Bronchial epithelial cell (primary cell): Measurements from ENCODE around the gene LIX1L. TPM values are rescaled to one million over a fixed set of nuclear protein-coding genes. Genes with fewer than 3 reads are reported as not detected.

Experiments used
- DNase-seq: peaks from one replicate; pipeline ENCODE4 v3.0.0-alpha.2; 2010; ENCODE audit warnings: low read depth
- FAIRE-seq: peaks from 2 replicates; lab custom pipeline; 2011; peaks lifted over from hg19 to GRCh38; lab: Jason Lieb, UNC
- H3K27me3 ChIP-seq: 2 replicates; pipeline ENCODE4 v1.5.1; 2011; ENCODE audit warnings: low read length; ENCODE audit not compliant: control insufficient read depth, insufficient read depth
- H3K36me3 ChIP-seq: 2 replicates; pipeline ENCODE4 v1.5.1; 2011; ENCODE audit warnings: low read length; ENCODE audit not compliant: control insufficient read depth, insufficient read depth
- H3K4me3 ChIP-seq: 2 replicates; pipeline ENCODE4 v1.5.1; 2011; ENCODE audit warnings: mild to moderate bottlenecking, low read depth, low read length, control low read depth
- total RNA-seq: library from RNA; depleted of rRNA; stranded (reverse); fragments of >200 nt; gene quantifications from 2 replicates; pipeline ENCODE4 v1.2.1, GENCODE V29; 2014
- TF ChIP-seq, protein P1 (sequence below): IDR thresholded peaks from 2 replicates; pipeline ENCODE4 v1.5.1; 2011; ENCODE audit warnings: mild to moderate bottlenecking, moderate library complexity, low read length, control low read depth, inconsistent platforms; ENCODE audit not compliant: insufficient read depth, severe bottlenecking

LIX1L gene
- total RNA-seq, 1 donor from 2014 or later: 3.4 TPM

DNA sequence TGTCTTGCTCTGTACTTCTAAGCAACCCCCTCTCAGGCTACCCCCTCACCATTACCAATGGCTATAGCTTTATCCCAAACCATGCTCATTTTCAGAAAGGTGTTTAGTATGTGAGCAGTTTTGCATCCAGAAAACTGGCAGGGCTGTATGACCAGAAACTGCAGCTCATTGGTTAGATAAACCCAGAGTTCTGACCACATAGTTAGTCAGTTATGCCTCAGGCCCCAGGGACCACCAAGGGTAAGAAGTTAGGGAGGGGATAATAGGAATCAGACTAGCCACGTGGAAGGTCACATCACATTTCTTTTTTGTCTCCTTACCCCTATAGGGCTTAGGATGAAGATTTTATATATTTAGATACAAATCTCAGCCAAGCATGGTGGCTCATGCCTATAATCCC is 49.2 kb downstream of the LIX1L start:
- no peak for FAIRE-seq
- TF ChIP-seq, protein P1, sequence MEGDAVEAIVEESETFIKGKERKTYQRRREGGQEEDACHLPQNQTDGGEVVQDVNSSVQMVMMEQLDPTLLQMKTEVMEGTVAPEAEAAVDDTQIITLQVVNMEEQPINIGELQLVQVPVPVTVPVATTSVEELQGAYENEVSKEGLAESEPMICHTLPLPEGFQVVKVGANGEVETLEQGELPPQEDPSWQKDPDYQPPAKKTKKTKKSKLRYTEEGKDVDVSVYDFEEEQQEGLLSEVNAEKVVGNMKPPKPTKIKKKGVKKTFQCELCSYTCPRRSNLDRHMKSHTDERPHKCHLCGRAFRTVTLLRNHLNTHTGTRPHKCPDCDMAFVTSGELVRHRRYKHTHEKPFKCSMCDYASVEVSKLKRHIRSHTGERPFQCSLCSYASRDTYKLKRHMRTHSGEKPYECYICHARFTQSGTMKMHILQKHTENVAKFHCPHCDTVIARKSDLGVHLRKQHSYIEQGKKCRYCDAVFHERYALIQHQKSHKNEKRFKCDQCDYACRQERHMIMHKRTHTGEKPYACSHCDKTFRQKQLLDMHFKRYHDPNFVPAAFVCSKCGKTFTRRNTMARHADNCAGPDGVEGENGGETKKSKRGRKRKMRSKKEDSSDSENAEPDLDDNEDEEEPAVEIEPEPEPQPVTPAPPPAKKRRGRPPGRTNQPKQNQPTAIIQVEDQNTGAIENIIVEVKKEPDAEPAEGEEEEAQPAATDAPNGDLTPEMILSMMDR: no peak
- Histone ChIP-seq H3K36me3 (peaks cover 4% of the 10 kb centered on the region), H3K4me3 (no peak overlapping the region), H3K27me3 (no peaks in the 10 kb centered on the region)
- DNase-seq: no peak

DNA sequence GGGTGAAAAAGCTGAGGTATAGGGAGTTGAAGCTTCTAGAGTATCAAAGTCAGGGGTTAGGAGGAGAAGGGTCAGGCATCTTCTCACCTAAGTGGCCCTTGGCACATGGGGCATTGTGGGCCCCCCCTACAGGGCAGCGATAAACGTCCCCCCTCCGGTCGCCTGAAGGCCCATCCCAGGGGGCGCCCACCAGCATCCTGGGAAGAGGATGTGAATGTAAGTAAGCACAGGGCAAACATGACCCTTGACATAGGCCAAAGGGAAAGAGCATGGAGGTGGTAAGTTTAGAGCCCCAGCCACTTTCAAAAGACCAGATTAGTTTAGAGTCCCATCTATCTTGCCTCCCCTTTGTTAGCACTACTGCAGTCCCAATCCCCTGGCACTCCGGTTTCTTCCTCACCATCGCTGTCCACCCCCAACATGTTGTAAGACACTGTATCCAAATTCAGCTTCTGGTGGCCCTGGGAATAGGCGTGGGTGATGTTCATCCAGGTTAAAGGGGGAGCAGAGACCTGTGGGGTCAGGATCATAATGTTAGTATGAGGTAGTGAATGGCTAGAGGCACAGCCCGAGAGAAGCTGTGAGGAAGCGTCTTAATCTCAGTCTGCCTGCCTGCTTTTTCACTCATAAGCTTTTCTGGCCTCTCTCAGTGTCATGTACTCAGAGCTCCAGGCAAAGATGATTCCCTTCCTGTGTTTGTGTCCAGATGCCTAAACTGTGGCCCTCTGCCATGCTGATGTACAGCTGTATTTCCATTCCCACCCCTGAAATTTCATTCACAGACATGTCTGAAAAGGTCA is 50.7 kb downstream of the LIX1L start:
- no peak for FAIRE-seq
- H3K36me3 ChIP-seq: peaks cover 4% of the 10 kb centered on the region

DNA sequence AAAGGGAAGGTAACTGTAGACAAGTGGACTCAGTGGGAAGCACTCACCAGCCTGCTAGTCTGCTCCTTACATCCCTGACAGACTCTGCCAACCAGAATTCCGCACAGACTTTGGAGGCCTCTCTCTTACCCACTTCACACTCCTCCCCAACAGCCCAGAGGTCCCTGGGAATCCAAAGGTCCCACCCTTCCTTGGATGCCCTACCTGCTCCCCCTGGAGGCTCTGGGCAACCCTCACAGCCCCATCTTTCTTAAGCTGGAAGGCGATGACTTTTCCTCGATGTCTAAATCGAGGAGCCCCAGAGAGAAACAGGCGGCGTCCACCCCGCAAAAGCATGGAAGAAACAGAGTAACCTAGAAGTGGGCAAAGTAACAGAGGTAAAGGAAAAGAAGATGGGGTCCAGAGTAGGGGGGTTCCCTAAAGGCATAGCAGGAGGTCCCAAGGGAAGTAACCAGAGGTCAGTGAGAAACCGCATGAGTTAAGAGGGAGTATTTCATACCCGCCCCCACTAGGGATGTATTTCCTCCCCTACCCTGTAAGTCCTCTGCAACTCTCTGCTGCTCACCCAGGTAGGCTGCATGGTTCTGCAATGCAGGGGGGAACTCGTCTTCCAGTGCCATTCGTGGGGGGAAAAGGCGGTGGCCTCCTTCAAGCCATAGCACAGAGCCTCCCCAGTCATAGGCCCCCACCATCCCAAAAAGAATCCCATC is 56.4 kb downstream of the LIX1L start:
- no peaks in the 10 kb centered on the region for H3K27me3 ChIP-seq
- DNase-seq (no peak), FAIRE-seq (no peak)
- no peak overlapping the region for H3K4me3 ChIP-seq
- TF ChIP-seq, protein P1: peak; percentile 5
- H3K36me3 ChIP-seq: no peaks in the 10 kb centered on the region

More for the DNA sequence above, 50.7 kb downstream of the LIX1L start:
- TF ChIP-seq, protein P1: no peak
- no peaks in the 10 kb centered on the region for H3K27me3 ChIP-seq
- no peak for DNase-seq
- H3K4me3 ChIP-seq: no peak overlapping the region

DNA sequence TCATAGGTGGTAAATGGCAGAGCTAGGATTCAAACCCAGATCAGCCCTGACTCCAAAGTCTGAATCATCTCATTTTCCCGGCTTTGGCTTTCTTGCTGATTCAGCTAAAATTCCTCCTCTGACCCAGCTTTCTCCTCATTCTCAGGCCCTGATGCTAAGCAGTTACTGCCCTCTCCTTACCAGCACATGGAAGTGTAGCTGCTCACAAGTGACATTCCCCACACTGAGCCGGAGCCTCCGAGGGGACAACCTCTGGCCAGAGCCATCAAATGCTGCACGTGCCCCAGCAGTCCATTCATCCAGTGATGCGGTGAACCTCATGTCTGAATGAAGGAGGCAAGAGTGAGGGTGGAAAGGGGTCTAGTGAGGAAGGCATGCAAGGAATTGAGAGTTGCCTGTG is 59.1 kb downstream of the LIX1L start:
- TF ChIP-seq, protein P1: no peak
- FAIRE-seq: no peak
- no peaks in the 10 kb centered on the region for H3K27me3 ChIP-seq
- no peak overlapping the region for H3K4me3 ChIP-seq
- H3K36me3 ChIP-seq: no peaks in the 10 kb centered on the region
- DNase-seq: no peak

DNA sequence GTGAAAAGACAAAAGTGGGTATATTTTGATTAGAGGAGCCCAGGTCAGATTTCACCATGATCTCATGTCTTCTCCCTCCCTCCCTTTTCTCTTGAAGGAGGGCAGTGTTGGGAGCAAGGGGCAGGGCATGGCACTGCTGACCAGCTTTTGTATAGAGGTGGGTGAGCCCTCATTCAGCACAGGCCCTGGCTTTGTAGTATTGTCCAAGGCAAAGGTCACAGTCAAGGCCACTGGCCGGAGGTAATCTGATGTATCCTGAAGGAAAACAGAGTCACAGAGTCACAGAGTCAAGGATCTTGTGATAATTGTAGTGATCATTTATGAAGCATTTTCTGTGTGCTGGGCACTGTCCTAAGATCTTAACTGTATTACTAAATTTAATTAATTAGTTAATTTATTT is 59.8 kb downstream of the LIX1L start:
- Histone ChIP-seq H3K27me3 (no peaks in the 10 kb centered on the region), H3K36me3 (no peaks in the 10 kb centered on the region), H3K4me3 (no peak overlapping the region)
- no peak for DNase-seq
- FAIRE-seq: no peak
- TF ChIP-seq, protein P1: no peak
